Panc1 (cell line): ENCODE data around the gene TIPRL. TPM values are rescaled to one million over a fixed set of nuclear protein-coding genes. Genes with fewer than 3 reads are reported as not detected.
"Not testable (repeated sequence)": the region's sequence is repeated elsewhere in the genome, so short reads cannot be mapped to it uniquely, and the experiment has no call there.

Experiments used
- ATAC-seq: fragments of 200-7000 bp; cut with Tn5 transposase; 2 replicates; pipeline ENCODE4 v1.9.1; 2020; ENCODE audit warnings: mild to moderate bottlenecking, moderate library complexity
- BruUV-seq: library from RNA; stranded (reverse); fragments of 400-500 nt; replicated peaks from 2 replicates; lab custom pipeline; 2021; lab: Mats Ljungman, UMichigan
- CTCF ChIA-PET: fragments of 300-600 bp; sonication (Branson Sonifier 250); formaldehyde crosslinking; loops from one replicate; lab custom pipeline; 2022; ENCODE audit warnings: antibody characterized with exemption; lab: Charles Lee
- POLR2A ChIA-PET: fragments of 300-600 bp; sonication (Branson Sonifier 250); formaldehyde crosslinking; loops from one replicate; lab custom pipeline; 2022; ENCODE audit warnings: antibody characterized with exemption; lab: Charles Lee
- DNase-seq: peaks from one replicate; pipeline ENCODE4 v3.0.0-alpha.2; 2010; ENCODE audit warnings: low read depth, low spot score
- H3K27ac ChIP-seq: 2 replicates; pipeline ENCODE4 v1.5.1; 2011; ENCODE audit warnings: mild to moderate bottlenecking, low read length, inconsistent platforms
- H3K27me3 ChIP-seq: fragments of 200-500 bp; sonication (Bioruptor generic); 2 replicates; pipeline ENCODE4 v1.6.0; 2014; ENCODE audit warnings: low read length, inconsistent platforms; ENCODE audit not compliant: control insufficient read depth, insufficient read depth
- H3K36me3 ChIP-seq: fragments of 200-500 bp; sonication (Bioruptor generic); 2 replicates; pipeline ENCODE4 v1.5.1; 2014; ENCODE audit warnings: inconsistent platforms, mild to moderate bottlenecking, low read length, moderate library complexity; ENCODE audit not compliant: control insufficient read depth, insufficient read depth
- H3K4me1 ChIP-seq: 2 replicates; pipeline ENCODE4 v1.5.1; 2011; ENCODE audit warnings: inconsistent platforms, mild to moderate bottlenecking, low read length, moderate library complexity; ENCODE audit not compliant: control insufficient read depth, insufficient read depth
- H3K4me3 ChIP-seq, 2 experiments: 2 replicates each; pipeline ENCODE4 v1.5.1; 2011 to 2012; ENCODE audit warnings: low read depth in 2 of 2, low read length in 2 of 2, mild to moderate bottlenecking in 2 of 2, inconsistent platforms in 1 of 2, moderate library complexity in 1 of 2
- H3K9me3 ChIP-seq: fragments of 200-500 bp; sonication (Bioruptor generic); 2 replicates; pipeline ENCODE4 v1.5.1; 2014; ENCODE audit warnings: low read depth, mild to moderate bottlenecking, inconsistent platforms, low read length, moderate library complexity; ENCODE audit not compliant: control insufficient read depth, insufficient read depth
- POLR2AphosphoS5 ChIP-seq: IDR thresholded peaks from 2 replicates; pipeline ENCODE4 v1.6.1; 2012; ENCODE audit warnings: mild to moderate bottlenecking, low read depth, low read length, moderate library complexity
- REST ChIP-seq, 2 experiments: IDR thresholded peaks; 2 replicates each; pipeline ENCODE4 v1.6.1; 2011 to 2012; ENCODE audit warnings: low read depth in 2 of 2, control low read depth in 1 of 2, low read length in 1 of 2, mild to moderate bottlenecking in 1 of 2, moderate library complexity in 1 of 2; ENCODE audit not compliant: insufficient read depth in 1 of 2
- SIN3A ChIP-seq: IDR thresholded peaks from 2 replicates; pipeline ENCODE4 v1.6.1; 2012; ENCODE audit warnings: low read depth, mild to moderate bottlenecking, low read length, moderate library complexity, borderline replicate concordance; ENCODE audit not compliant: insufficient read depth
- TCF7L2 ChIP-seq: IDR thresholded peaks from 2 replicates; pipeline ENCODE4 v1.6.1; 2011; ENCODE audit warnings: mild to moderate bottlenecking, low read depth, low read length, inconsistent platforms
- in situ Hi-C: cut with HindIII; loops from 2 replicates; pipeline ENCODE4 v1.10.0; 2016; ENCODE audit warnings: low sequenced_read_pairs, low pct_unique_long_range_greater_than_20kb
- intact Hi-C: fragments of 100-400 bp; cut with micrococcal nuclease; formaldehyde crosslinking; loops from one replicate; pipeline ENCODE4 v1.10.0; 2022; ENCODE audit not compliant: unreplicated experiment
- total RNA-seq: library from RNA; stranded (reverse); gene quantifications from one replicate; pipeline ENCODE4 v1.2.1, GENCODE V29; 2021; ENCODE audit not compliant: unreplicated experiment
- TF ChIP-seq, protein P1 (sequence below): fragments of 450-650 bp; IDR thresholded peaks from 2 replicates; pipeline ENCODE4 v1.5.1; 2017; ENCODE audit warnings: mild to moderate bottlenecking

TIPRL gene
- total RNA-seq, 1 experiment from 2014 or later: 48.5 TPM

- H3K36me3 ChIP-seq: peaks cover 6% of the 10 kb centered on the region
- intact Hi-C loops (no loop called here), in situ Hi-C loops (no loop called here)
- H3K9me3 ChIP-seq: no peaks in the 10 kb centered on the region
- ChIA-PET POLR2A (no interaction called here), CTCF (interaction anchor here (0.6 kb wide), 1 partner anchor 66 kb away, joined by 5 read pairs; no protein-coding TSS in a partner anchor)
- DNase-seq (no peak), ATAC-seq (no peak)
- H3K4me1 ChIP-seq: peaks cover 9% of the 10 kb centered on the region
- peak overlapping the region; percentile 92 to 100 for H3K4me3 ChIP-seq
- H3K27ac ChIP-seq: peak overlapping the region; percentile 97
- TF ChIP-seq POLR2AphosphoS5 (no peak), SIN3A (no peak), REST (IDR thresholded peaks at IDR 0.05; ENCODE audit: insufficient read depth in 1 of 2, low read depth in 2 of 2, low read length in 1 of 2) (no peak), TCF7L2 (no peak)
- TF ChIP-seq, protein P1, sequence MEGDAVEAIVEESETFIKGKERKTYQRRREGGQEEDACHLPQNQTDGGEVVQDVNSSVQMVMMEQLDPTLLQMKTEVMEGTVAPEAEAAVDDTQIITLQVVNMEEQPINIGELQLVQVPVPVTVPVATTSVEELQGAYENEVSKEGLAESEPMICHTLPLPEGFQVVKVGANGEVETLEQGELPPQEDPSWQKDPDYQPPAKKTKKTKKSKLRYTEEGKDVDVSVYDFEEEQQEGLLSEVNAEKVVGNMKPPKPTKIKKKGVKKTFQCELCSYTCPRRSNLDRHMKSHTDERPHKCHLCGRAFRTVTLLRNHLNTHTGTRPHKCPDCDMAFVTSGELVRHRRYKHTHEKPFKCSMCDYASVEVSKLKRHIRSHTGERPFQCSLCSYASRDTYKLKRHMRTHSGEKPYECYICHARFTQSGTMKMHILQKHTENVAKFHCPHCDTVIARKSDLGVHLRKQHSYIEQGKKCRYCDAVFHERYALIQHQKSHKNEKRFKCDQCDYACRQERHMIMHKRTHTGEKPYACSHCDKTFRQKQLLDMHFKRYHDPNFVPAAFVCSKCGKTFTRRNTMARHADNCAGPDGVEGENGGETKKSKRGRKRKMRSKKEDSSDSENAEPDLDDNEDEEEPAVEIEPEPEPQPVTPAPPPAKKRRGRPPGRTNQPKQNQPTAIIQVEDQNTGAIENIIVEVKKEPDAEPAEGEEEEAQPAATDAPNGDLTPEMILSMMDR: no peak
- H3K27me3 ChIP-seq: no peaks in the 10 kb centered on the region
- no TSS peak for BruUV-seq
Observed at GRCh38 chr1:168179438-168180147, 831 bp downstream of the TIPRL start.

- H3K36me3 ChIP-seq: peaks cover 6% of the 10 kb centered on the region
- peak overlapping the region; percentile 97 for H3K27ac ChIP-seq
- intact Hi-C loops (no loop called here), in situ Hi-C loops (no loop called here)
- no peak for ATAC-seq
- ChIA-PET POLR2A (no interaction called here), CTCF (interaction anchor here (0.6 kb wide), 1 partner anchor 65 kb away, joined by 5 read pairs; no protein-coding TSS in a partner anchor)
- TSS peak; percentile 90 for BruUV-seq
- no peaks in the 10 kb centered on the region for H3K27me3 ChIP-seq
- no peak for DNase-seq
- TF ChIP-seq REST (IDR thresholded peaks at IDR 0.05; ENCODE audit: insufficient read depth in 1 of 2, low read depth in 2 of 2, low read length in 1 of 2): no peak
- TF ChIP-seq TCF7L2: no peak
- H3K9me3 ChIP-seq: no peaks in the 10 kb centered on the region
- H3K4me1 ChIP-seq: peaks cover 9% of the 10 kb centered on the region
- H3K4me3 ChIP-seq: peak overlapping the region; percentile 92 to 100
Observed at GRCh38 chr1:168180148-168180524, 1.4 kb downstream of the TIPRL start.

DNA sequence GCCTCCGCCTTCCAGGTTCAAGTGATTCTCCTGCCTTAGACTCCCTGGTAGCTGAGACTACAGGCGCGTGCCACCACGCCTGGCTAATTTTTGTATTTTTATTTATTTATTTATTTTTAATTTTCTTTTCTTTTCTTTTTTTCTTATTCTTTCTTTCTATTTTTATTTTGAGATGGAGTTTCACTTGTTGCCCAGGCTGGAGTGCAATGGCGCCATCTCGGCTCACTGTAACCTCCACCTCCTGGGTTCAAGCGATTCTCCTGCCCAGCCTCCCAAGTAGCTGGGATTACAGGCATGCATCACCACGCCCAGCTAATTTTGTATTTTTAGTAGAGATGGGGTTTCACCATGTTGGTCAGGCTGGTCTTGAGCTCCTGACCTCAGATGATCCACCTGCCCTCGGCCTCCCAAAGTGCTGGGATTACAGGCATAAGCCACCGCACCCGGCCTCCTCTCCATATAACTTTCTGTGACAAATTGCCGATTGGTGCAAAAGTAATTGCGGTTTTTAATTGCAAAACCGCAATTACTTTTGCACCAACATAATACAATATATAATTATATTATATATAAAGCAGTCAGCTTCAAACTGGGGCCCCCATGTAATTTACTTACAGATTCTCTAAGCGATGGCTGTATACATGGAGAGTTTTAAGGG is 2.4 kb downstream of the TIPRL start:
- H3K4me1 ChIP-seq, BruUV-seq, H3K9me3 ChIP-seq, intact Hi-C loops, H3K4me3 ChIP-seq, H3K36me3 ChIP-seq, ATAC-seq, DNase-seq, in situ Hi-C loops, H3K27me3 ChIP-seq, H3K27ac ChIP-seq, CTCF ChIA-PET: not testable (repeated sequence)
- POLR2A ChIA-PET: interaction anchor here (0.7 kb wide), 1 partner anchor 1948 kb away, joined by 3 read pairs; no protein-coding TSS in a partner anchor
